WTC11 (cell line): ENCODE measurements around the gene RSRP1.
"Not testable (repeated sequence)": the region's sequence is repeated elsewhere in the genome, so short reads cannot be mapped to it uniquely, and the experiment has no call there.

ENCODE experiments used
- ELF4 ChIP-seq: sonication (generic); formaldehyde crosslinking; IDR thresholded peaks from 2 replicates; pipeline ENCODE4 v1.8.1; 2022; ENCODE audit warnings: low read depth, mild to moderate bottlenecking, moderate library complexity, missing genetic modification reagents
- IRF2 ChIP-seq: sonication (generic); formaldehyde crosslinking; IDR thresholded peaks from 2 replicates; pipeline ENCODE4 v1.8.0; 2022; ENCODE audit warnings: low read depth, missing genetic modification reagents, borderline replicate concordance
- NFYB ChIP-seq: sonication (generic); formaldehyde crosslinking; conservative IDR thresholded peaks from 2 replicates; pipeline ENCODE4 v1.8.0; 2022; ENCODE audit warnings: low read depth, missing genetic modification reagents
- PREB ChIP-seq: sonication (generic); formaldehyde crosslinking; IDR thresholded peaks from 2 replicates; pipeline ENCODE4 v1.8.1; 2022; ENCODE audit warnings: mild to moderate bottlenecking, missing genetic modification reagents, moderate library complexity, borderline replicate concordance

DNA sequence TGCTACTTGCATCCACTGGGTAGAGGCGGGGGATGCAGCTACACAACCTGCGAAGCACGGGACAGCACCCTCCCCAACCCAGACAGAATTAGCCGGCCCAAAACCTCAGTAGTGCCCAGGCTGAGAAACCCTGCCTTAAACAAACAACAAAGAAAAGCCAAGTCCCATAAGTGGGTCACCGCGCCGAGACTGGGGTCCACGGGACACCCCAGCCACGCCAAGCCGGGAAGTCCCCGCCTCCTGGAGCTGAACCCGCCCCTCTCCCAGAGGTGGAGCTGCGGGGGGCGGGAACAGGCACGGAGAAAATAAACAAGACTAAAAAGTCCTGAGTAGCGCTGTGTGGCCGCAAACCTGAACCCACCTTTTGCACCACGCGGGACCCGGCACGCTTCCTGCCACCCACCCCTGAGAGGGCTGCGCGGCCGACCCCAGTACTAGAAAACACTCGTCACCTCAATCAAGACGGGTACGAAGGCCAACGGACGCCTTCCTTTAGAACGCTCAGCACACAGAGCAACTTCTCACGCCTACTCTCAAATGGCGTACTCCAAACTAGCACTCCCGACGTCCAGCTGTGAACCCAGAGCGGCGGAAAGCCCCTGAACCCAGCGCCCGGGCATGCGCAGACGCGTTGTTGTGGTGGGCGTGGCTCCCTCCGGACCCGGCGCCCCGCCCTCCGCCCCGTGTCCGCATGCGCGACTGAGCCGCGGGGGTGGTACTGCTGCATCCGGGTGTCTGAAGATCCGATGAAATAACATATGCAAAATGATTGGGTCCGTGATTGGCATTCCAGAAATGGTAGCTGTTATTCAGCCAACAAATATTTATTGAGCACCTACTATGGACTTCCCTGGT is 20.3 kb upstream of the RSRP1 start:
- TF ChIP-seq IRF2, PREB, ELF4, NFYB (CRISPR knock-in tag): not testable (repeated sequence)
